Measurements from ENCODE around the gene MOB1B. TPM values are rescaled to one million over a fixed set of nuclear protein-coding genes. Genes with fewer than 3 reads are reported as not detected.
"Not testable (repeated sequence)": the region's sequence is repeated elsewhere in the genome, so short reads cannot be mapped to it uniquely, and the experiment has no call there.

Gene MOB1B
- total and polyA plus RNA-seq, 12 donors = 3.9 to 33.4 (median 19.4) TPM

DNA sequence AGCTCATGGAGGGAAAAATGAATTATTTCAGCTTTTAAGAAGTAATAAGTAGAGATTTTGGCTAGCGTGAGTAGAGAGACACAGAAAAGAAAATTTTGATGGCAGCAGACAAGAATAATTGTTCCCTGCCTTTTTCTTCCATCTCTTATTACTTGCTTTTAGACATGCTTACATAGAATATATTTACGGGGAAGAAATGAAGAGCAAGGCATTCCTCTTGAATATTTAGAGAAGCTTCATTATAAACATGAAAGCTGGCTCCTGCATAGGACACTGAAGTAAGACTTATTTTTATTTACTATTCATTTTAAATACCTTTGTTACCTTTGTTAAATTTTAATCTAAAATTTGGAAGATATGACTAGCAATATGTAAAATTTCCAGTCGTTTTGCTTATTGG lies 123.5 kb downstream of the MOB1B start:
- H3K36me3 ChIP-seq = peaks cover 0 to 60% (median 0%) of the 10 kb centered on the region in 9 donors
- no peaks in the 10 kb centered on the region for H3K27me3 ChIP-seq
- WGBS, 2 donors = 69 to 73% methylated on average over 3 of the region's 3 CpGs
- no peak for DNase-seq
- no peak for ATAC-seq
- H3K4me3 ChIP-seq = no peak overlapping the region
- no peak for TF ChIP-seq CTCF (IDR thresholded peaks at IDR 0.05)
- H3K27ac ChIP-seq = no peak overlapping the region
- intact Hi-C loops (cut with DNase I) = no loop called here
- H3K4me1 ChIP-seq = peaks cover 0 to 15% (median 9%) of the 10 kb centered on the region in 9 donors
- H3K9me3 ChIP-seq = no peaks in the 10 kb centered on the region

GRCh38 chr4:71026086-71026485 lies 123.9 kb downstream of the MOB1B start:
- peak in 1 of 2 donors; percentile 25 for DNase-seq
- H3K27me3 ChIP-seq = no peaks in the 10 kb centered on the region
- H3K36me3 ChIP-seq = peaks cover 0 to 64% (median 0%) of the 10 kb centered on the region in 9 donors
- intact Hi-C loops (cut with DNase I) = no loop called here
- peak in 6 of 8 donors; percentile 62 to 86 (median 72) for ATAC-seq
- no peak overlapping the region for H3K27ac ChIP-seq
- 27 to 37% methylated on average over 2 of the region's 2 CpGs for WGBS, 2 donors
- no peaks in the 10 kb centered on the region for H3K9me3 ChIP-seq
- peaks cover 0 to 15% (median 9%) of the 10 kb centered on the region in 9 donors for H3K4me1 ChIP-seq
- no peak overlapping the region for H3K4me3 ChIP-seq
- no peak for TF ChIP-seq CTCF (IDR thresholded peaks at IDR 0.05)

DNA sequence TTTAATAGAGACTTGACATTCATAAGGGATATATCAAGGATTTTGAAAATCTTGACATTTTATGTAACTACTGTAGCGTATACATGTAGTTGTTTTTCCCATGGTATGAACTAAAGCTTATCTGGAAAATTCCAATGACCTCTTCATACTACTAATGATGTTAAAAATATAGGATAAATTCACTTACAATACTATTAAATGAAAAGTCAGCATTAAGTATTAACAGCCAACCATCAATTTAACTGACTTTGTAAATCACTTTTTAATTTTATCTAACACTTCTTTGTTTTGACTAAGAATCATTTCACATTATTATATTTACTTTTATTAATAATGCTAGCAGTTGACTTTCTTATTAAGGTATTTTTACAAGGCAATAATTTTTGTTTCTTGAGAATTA lies 125.4 kb downstream of the MOB1B start:
- peaks cover 0 to 15% (median 9%) of the 10 kb centered on the region in 9 donors for H3K4me1 ChIP-seq
- no peaks in the 10 kb centered on the region for H3K9me3 ChIP-seq
- DNase-seq (no peak), ATAC-seq (no peak)
- no peak for TF ChIP-seq CTCF (IDR thresholded peaks at IDR 0.05)
- 100% methylated on average over 1 of the region's 1 CpG for WGBS, 2 donors
- intact Hi-C loops (cut with DNase I) = no loop called here
- peaks cover 0 to 80% (median 0%) of the 10 kb centered on the region in 9 donors for H3K36me3 ChIP-seq
- no peak overlapping the region for H3K4me3 ChIP-seq
- H3K27ac ChIP-seq = no peak overlapping the region
- H3K27me3 ChIP-seq = no peaks in the 10 kb centered on the region

GRCh38 chr4:71029504-71029903 lies 127.3 kb downstream of the MOB1B start:
- no peak overlapping the region for H3K4me3 ChIP-seq
- DNase-seq = no peak
- ATAC-seq = no peak
- H3K4me1 ChIP-seq = peaks cover 0 to 15% (median 9%) of the 10 kb centered on the region in 9 donors
- TF ChIP-seq CTCF (IDR thresholded peaks at IDR 0.05) = no peak
- H3K9me3 ChIP-seq = no peaks in the 10 kb centered on the region
- H3K27me3 ChIP-seq = no peaks in the 10 kb centered on the region
- intact Hi-C loops (cut with DNase I) = no loop called here
- WGBS, 2 donors = 52 to 64% methylated on average over 1 of the region's 1 CpG
- no peak overlapping the region for H3K27ac ChIP-seq
- H3K36me3 ChIP-seq = peaks cover 0 to 82% (median 0%) of the 10 kb centered on the region in 9 donors

DNA sequence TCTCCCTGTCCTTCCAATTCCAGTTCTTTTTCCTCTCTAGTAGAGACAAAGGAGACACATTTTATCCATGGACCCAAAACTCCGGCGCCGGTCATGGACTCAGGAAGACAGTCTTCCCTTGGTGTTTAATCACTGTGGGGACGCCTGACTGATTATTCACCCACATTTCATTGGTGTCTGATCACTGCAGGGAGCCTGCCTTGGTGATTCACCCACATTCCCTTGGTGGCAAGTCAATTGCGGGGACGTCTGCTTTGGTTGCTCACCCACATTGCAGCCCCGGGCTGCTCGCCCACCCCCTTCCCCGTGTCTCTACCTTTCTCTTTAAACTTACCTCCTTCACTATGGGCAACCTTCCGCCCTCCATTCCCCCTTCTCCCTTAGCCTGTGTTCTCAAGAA lies 129.9 kb downstream of the MOB1B start:
- H3K27me3 ChIP-seq; H3K27ac ChIP-seq; H3K9me3 ChIP-seq; H3K4me3 ChIP-seq; DNase-seq; intact Hi-C loops (cut with DNase I); ATAC-seq; H3K4me1 ChIP-seq: not testable (repeated sequence)
- peaks cover 0 to 97% (median 0%) of the 10 kb centered on the region in 9 donors for H3K36me3 ChIP-seq
- 87 to 95% methylated on average over 10 of the region's 10 CpGs for WGBS, 2 donors

Other genes with a start within 250 kb of the MOB1B start
- gene JCHAIN, start 235.9 kb upstream of the MOB1B start, total RNA-seq = 10 to 100 TPM in 2 of 10 donors, 1 to 10 TPM in 6, under 1 TPM in 2; 0.57 to 55.4 (median 3.8) TPM
- 1 to 10 TPM in 1 of 2 donors, under 1 TPM in 1; 0.74 to 1.1 TPM for gene JCHAIN, start 235.9 kb upstream of the MOB1B start, polyA plus RNA-seq
- gene UTP3, start 213.8 kb upstream of the MOB1B start, total RNA-seq = 10 to 100 TPM; 13.9 to 20.4 (median 18.5) TPM
- 10 to 100 TPM; 12.9 to 16.0 TPM for gene UTP3, start 213.8 kb upstream of the MOB1B start, polyA plus RNA-seq
- 10 to 100 TPM; 13.2 to 28.7 (median 21.7) TPM for gene RUFY3, start 180.4 kb upstream of the MOB1B start, total RNA-seq
- gene RUFY3, start 180.4 kb upstream of the MOB1B start, polyA plus RNA-seq = 10 to 100 TPM; 13.5 to 24.0 TPM
- gene GRSF1, start 62.5 kb upstream of the MOB1B start, total RNA-seq = 100 to 1,000 TPM in 7 of 10 donors, 10 to 100 TPM in 3; 85.1 to 131 (median 101) TPM
- 10 to 100 TPM; 33.7 to 54.7 TPM for gene GRSF1, start 62.5 kb upstream of the MOB1B start, polyA plus RNA-seq
- 1 to 10 TPM; 4.7 to 9.3 (median 6.5) TPM for gene DCK, start 91.3 kb downstream of the MOB1B start, total RNA-seq
- 1 to 10 TPM; 2.5 to 4.7 TPM for gene DCK, start 91.3 kb downstream of the MOB1B start, polyA plus RNA-seq

All from heart right ventricle (tissue), 16 donors.